HG03045 (cell line): ENCODE results near the gene EML1.

Experiments
- ATAC-seq: cut with Tn5 transposase; IDR thresholded peaks from one replicate; pipeline ENCODE4 v1.9.1; 2021; ENCODE audit warnings: mild to moderate bottlenecking, moderate library complexity; ENCODE audit not compliant: unreplicated experiment

The EML1 gene, protein sequence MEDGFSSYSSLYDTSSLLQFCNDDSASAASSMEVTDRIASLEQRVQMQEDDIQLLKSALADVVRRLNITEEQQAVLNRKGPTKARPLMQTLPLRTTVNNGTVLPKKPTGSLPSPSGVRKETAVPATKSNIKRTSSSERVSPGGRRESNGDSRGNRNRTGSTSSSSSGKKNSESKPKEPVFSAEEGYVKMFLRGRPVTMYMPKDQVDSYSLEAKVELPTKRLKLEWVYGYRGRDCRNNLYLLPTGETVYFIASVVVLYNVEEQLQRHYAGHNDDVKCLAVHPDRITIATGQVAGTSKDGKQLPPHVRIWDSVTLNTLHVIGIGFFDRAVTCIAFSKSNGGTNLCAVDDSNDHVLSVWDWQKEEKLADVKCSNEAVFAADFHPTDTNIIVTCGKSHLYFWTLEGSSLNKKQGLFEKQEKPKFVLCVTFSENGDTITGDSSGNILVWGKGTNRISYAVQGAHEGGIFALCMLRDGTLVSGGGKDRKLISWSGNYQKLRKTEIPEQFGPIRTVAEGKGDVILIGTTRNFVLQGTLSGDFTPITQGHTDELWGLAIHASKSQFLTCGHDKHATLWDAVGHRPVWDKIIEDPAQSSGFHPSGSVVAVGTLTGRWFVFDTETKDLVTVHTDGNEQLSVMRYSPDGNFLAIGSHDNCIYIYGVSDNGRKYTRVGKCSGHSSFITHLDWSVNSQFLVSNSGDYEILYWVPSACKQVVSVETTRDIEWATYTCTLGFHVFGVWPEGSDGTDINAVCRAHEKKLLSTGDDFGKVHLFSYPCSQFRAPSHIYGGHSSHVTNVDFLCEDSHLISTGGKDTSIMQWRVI

DNA sequence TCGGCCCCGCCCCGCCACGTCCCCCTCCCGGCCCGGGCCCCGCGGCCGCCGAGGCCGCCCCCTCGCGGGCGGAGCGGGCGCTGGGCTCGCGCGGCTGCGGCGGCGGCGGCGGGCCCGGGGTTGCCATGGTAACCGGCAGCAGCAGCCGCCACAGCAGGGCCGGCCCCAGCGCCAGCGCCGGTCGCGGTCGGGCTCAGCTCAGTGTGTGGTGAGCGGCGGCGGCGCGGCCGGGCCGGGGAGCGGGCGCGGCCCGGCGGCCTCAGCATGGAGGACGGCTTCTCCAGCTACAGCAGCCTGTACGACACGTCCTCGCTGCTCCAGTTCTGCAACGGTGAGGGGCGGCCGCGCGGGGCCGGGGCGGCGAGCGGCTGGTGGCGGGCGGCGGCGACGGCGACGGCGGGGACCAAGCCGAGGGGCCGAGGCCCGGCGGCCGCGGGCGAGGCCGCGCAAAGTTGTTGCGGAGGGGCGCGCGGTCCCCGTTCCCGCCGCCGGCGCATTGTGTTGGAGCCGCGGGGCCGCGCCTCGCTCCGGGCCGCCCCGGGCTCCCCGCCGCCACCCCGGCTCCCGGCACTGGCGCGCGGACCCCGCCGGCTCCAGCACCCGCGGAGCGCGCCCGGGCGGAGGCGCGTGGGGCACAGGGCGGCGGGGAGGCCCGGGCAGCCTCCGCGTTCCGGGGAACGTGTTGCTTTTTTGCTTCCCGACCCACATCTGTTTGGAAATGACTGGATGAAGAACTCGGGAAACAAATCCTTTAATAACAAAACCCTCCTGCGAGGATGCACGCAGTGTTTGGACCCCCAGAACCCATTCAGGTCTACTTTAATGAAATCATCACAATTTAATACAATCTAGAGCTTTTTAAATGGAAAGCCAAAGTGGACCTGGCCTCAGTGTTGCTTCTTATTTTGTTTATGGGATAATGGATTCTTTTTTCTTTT, at the start of gene EML1:
Gene EML1 (plus strand): TSS at position 201 of the 938 bp plus-strand sequence. CDS start 64 bp downstream, at position 265.
- ATAC-seq = peak; percentile 84

DNA sequence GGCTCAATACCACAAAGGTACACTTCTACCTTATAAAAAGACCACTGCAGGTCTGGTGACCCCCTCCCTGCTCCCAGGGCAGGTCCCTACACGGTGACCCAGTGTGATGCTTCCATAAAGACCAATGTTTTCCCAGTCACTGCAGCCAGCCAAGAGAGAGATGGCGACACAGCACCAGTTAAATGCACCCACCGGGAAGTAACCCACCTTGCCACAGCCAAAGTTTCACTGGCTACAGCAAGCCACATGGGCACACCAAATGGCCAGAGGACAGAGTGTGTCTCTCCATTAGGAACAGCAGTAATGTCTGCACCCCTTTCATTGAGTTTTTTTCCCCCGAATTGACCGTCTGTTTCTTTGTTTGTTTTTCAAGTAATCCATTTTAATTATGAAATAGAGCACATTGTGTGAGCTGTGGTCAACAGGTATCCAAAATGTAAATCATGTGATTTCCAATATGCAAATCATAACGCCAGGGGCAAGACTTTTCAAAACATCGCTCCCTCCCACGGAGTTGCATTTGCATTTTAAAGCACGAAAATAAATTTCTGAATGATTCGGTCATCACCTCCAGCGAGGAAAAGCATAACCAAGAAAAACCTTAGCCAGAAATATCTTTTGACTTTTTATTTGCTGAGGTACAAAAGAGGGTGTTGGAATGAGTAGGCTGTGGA, 48.9 kb upstream of the EML1 start:
- ATAC-seq = no peak

DNA sequence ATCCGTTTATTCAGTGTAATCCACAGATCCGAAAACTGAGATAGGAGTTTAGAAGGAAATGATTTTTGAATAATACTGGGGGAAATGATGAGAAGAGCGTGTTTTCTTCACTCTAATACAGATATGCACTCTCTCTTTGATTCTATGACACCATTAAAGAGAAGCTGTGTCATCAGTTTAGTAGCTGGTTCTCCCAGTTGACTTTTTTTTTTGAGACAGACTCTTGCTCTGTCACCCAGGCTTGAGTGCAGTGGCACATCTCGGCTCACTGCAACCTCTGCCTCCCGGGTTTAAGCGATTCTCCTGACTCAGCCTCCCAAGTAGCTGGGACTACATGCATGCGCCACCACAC, 48.4 kb upstream of the EML1 start:
- ATAC-seq = no peak

DNA sequence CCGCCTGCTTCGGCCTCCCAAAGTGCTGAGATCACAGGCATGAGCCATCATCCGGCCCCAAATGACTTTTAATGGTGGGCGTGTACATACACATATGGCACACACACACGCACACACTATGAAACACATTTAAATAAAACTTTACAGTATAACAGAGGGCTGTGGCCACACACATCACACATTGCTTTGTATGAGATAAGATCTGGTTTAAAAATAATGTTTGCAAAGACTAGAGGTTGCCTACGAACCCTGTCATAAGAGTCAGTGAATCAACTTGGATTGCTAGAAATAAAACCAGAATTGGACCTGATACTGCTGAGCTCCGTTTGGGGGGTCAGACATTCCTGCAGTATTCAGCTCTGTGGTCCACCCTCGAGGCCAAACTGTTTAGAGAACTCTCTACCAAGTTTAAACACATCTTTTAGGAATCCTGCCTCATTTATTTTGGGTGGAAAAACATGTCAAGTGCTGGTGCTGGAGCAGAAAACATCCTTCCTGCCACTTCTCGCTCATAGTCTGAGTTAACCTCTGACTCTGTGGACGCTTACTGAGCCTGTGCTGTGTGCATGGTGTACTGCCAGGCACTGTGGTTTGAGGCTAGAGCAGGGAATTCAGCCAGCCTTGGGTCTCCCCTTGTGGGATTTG, 47.8 kb upstream of the EML1 start:
- ATAC-seq = no peak

DNA sequence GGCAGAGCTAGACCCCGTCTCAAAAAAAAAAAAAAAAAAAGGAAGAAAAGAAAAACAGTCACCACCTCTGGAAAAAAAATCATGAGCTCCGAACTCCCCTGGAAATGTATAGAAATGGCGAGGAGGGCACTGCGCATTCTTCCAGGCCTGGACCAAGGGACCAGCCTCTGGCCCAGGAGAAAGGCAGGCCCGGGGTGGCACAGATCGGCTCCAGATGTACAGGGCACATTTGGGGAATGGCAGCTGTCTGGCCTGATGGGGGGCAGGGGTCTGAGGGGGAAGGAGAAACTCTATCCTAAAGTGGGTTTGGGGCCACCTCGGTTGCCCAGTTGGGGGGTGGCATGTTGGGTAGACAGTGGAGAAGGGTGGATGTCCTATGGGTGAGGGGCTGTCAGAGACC, 46.0 kb upstream of the EML1 start:
- ATAC-seq = no peak

DNA sequence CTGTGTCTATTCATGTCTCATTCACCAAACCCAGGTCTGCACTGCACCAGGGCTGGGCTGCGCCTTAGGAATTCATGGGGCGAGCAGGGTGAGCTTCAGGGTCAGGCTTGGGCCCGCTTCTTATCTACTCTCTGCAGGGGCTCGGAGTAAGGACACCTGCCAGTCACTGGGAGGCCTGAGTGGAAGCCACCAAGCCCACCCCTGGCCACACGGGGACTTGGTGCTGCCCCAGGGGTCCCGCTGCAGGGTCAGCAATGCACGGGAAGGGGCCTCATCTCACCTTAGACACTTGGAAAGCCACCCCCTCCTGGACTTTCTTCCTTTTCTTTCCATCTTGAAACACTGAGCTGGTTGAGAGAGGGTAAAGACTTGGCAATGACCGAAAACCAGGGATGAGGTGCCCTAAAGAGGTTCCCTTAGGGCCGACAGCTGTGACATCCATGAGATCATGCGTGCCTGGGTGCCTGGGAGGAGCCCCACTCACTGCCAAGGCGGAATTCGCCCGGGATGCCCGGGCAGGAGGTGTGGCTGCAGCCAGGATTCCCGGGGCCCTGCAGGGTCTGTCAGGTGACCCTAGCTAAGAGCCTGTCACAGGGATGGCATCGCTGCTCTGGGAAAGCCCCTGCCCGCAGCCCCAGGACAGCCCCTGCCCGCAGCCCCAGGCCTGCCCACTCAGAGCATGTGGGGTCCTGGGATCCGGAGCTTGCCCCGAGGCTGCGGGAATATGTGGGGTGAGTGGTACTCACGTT, 45.5 kb upstream of the EML1 start:
- no peak for ATAC-seq

DNA sequence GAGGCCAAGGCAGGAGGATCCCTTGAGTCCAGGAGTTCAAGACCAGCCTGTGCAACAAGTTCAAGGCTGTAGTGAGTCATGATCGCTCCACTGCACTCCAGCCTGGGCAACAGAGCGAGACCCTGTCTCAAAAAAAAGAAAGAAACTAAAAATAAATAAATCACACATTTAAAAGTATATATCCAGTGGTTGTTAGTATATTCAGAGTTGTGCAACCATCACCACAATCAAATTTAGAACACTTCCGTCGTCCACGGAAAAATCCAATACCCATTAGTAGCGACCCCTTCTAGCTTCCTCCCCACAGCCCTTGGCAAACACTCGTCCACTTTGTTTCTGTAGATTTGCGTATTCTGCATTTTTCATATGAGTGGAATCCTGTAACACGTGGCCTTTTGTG, 44.7 kb upstream of the EML1 start:
- no peak for ATAC-seq

DNA sequence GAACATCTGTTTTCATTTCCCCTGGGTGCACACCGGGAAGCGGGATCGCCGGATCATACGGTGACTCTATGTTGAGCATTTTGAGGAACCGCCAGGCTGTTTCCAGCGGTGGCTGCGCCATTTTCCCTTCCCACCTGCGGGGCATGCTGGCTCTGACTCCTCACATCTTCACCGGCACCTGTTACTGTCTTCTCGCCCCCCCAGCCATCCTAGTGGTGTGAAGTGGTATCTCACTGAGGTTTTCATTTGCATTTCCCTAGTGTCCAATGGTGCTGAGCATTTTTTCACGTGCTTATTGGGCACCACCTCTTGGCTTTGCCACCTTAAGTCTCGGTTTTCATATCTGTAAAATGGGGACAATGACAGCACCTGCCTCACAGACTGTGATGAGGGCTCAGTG, 44.1 kb upstream of the EML1 start:
- ATAC-seq = no peak

DNA sequence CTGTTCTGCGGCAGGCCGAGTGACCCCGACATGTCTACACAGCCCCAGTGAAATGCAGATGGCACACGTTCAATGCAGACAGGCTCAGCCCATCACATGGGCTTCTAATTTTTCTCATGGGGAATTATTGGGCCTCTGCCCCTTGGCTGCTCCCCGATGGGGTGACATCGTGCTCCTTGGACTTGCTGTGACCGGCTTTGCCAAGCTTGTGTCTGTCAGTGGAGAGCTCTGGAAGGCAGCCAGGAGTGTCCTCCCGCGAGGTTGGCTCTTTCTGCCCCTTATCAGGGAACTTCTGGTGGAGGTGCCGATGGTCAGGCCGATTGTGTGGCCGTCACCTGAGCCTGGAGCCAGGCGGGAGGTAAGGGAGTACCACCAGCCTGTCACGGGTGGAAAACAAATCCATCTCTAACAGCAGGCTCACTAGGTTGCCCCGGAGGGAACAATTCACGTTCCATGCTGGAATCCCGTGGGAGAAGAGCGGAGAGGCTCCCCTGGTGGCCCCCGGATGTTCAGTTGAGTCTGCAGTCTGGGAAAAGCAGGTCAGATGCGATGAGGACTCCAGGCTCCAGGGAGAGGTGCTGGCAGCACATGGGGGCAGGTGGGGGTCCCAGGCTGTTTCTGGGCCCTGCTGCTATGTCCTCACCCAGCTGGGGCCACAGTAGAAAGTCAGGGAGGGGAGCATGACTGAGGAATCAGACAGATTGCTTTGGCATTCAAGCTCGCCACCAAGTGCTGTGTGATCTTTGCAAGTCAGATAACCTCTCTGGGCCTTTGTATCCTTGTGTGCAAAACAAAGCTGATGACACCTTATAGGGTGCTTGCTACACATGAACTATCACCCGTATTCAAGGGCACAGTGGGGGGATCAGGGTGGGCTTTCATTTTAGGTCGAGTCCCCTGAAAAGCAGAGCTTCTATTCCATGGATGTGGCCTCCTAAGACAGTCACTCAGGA, 43.2 kb upstream of the EML1 start:
- ATAC-seq = no peak

DNA sequence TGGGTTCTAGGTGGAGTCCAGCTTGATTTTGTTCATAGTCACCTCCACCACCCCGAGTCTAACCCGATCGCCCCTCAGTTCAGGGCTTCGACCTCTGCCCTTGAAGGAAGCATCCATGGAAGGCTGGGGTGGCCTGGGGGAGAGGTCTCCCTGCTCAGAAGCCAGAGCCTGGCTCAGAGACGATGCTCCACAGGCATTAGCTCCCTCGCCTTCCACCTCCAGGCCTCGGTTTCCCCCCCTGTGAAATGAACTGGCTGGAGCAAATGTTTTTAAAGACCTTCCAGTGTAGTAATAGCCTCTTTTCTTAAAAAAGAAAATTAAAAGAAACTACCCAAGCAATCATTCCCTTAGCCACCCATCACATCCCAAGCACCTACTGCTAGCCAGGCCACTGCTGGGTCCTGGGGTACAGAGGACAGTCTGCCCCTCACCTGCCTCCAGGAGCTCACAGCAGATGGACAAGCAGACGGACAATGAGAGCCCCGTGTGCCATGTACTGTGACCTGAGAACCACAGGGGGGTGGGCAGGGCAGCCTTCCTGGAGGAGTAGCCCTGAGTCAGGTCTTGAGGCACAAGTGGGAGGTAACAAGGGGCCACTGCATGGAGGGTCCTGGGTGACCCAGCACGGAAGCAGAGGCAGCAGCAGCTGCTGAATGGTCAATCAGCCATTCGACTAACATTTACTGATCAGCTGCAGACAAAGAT, 42.3 kb upstream of the EML1 start:
- ATAC-seq = no peak

DNA sequence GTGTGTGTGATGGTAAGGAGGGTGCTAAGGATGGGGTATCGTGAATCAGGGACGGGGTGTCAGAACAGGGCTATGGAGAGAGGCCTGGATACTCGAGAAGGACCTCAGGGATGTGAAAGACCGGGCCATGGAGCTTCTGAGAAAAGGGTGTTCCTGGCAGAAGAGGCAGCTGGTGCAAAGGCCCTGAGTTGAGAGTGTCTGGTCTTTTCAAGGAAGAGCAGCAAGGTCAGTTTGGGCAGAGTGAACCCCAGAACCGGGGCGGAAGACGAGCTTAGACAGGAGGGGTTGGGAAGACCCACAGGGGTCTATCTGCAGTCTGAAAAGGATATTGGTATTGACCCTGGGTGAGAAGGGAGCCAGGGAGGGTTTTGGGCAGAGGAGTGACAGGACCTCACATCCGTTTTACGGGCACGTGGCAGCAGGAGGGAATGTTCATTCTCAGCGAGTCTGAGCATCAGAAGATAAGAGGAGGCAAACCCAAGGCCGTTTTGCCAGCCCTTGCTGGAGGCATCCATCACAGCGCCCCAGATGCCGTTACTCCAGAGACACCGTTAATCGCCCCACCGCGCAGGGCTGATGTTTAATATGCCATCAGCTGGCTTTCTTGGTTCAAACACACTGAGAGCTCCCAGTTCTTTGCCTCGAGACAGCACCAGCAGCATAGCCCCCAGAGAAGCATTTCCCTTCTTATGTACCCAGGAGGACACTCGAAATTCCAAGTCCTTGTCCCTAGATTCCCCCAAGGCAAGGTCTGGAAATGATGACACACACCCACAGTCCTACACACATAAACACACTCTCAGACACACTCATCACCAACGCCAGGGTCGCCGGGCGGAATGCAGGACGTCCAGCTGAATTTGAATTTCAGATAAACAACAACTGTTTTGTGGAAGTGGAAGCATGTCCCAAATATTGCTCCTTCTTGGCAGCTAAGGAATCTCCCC, 41.4 kb upstream of the EML1 start:
- no peak for ATAC-seq

DNA sequence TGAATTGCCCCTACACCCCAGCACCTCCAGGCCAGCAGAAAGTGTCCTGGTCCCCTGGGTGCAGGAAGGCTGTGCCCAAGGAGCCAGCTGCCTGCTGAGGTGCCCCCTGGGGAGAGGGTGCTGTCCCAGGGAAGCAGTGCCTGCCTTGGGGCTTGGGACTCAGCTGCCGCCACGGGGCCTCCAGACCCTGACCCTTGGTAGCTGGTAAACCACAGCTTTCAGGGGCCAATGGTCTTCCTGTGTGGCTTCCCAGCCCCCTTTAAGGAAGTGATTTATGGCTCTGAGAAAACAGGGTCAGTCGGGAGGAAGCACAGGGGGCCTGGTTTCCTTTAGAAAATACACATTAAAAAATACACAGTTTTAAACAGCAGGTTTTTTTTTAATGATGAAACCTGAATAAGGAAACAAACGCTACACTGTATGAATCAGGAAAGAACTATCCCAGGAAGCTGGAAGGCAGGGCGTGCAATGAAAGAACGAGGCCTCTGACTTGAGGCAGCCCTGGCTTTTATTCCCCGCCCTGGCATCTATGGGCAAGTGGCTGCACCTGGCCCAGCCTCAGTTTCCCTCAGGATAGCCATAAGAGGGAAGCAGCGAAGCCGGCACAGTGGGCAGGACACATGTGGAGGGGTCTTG, 40.6 kb upstream of the EML1 start:
- no peak for ATAC-seq

DNA sequence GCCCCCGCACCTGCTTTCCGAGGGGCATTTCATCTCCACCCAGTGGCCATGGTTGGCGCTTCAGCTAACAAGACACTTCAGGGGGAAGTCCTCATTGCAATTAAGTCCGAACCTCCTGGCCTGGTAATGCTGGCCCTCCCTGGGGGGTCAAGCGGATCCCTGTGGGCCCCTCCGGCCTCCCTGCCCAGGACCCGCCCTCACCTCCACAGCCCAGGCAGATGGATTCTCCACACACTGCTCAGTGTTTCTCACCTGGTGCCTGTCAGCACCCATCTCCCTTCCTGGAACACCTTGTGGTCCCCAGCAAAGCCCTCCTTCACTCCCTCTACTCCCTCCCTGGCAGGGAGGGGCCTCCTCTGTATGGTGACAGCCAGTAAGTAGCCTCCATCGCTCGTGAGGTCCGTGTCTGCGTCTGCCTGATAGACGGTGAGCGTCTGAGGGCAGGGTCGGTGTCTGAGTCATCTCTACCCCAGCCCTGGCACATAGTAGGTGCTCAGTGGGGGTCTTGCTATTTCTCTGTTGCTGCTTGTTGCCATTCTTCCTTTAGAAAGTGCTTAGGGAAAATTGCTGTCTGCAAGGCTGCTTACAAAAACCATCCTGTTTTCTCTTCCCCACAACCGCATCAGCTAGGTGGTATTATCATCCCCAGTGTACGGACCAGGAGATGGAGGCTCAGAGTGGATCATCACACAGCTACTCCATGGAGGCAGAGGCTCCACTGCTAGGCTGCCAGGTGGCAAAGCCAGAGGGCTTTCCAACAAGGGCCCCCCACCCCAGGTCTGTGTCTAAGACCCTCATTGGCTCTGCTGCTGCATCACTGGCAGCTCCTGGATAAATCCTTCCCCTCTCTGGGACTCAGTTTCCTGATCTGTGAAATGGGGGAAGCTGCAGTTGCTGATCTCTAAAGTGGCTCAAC, 39.7 kb upstream of the EML1 start:
- ATAC-seq = no peak

DNA sequence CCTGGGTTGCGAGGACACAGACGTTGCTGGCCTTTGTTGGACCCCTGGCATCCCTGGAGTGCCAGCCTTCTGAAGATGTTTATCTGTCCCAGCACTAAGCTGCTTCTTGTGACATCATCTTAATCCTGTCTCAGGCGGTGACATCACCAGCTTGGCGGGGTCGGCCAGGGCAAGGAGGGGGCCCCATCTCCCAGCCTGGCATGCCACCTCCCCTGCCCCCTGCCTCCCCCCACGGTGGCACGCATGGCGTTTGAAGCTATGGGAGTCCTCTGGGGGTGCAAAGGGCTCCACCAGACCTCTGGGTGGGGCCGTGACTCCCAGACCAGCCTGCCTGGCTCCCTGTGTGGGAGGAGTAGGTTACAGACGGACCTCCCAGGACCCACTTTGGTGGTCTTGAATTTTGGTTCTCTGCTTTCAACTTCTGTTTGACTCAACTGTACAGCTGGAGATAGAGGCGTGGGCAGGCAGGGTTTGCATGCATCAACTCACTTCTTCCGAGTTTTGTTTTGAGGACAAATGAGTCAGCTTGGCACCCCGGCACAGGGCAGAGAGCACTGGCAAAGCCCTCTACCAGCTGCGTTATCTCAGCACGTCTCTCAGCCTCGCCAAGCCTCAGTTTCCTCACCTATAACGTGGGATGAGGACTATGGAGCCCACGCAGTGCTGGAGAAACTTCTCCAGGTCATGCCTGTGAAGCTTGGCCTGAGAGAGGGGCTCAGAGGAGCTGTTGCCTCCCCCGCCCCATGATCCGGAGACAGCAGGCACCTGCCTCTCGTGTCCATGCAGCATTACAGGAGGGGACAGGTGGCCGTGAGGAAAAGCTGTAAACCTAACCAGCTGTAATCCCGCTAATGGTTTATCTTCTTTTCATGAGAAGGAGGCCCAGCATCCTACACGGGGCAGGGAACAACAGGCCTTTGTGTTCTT, 38.8 kb upstream of the EML1 start:
- ATAC-seq = no peak
